Upper lobe of left lung (tissue), 6 donors: Measurements from ENCODE around the gene PDLIM7. TPM values are rescaled to one million over a fixed set of nuclear protein-coding genes. Genes with fewer than 3 reads are reported as not detected.

ENCODE experiments used
- ATAC-seq, 2 donors: fragments of 200-7000 bp; cut with Tn5 transposase; one replicate each; pipeline ENCODE4 v1.9.1; 2022; ENCODE audit warnings: mild to moderate bottlenecking in 2 of 2, moderate library complexity in 2 of 2; ENCODE audit not compliant: low FRiP score in 2 of 2
- DNase-seq, 2 donors: peaks; one replicate each; pipeline ENCODE4 v3.0.0-alpha.2; 2019 to 2020
- H3K27ac ChIP-seq, 4 donors: fragments of 200-600 bp; sonication (generic); one replicate each; pipeline ENCODE4 v1.5.1; 2016 to 2019
- H3K27me3 ChIP-seq, 4 donors: fragments of 200-600 bp; sonication (generic); one replicate each; pipeline ENCODE4 v1.5.1; 2017 to 2019
- H3K36me3 ChIP-seq, 4 donors: fragments of 200-600 bp; sonication (generic); one replicate each; pipeline ENCODE4 v1.5.1; 2016 to 2019
- H3K4me1 ChIP-seq, 4 donors: fragments of 200-600 bp; sonication (generic); one replicate each; pipeline ENCODE4 v1.5.1; 2018 to 2019
- H3K4me3 ChIP-seq, 4 donors: fragments of 200-600 bp; sonication (generic); one replicate each; pipeline ENCODE4 v1.5.1; 2017 to 2019; ENCODE audit warnings: mild to moderate bottlenecking in 2 of 4, moderate library complexity in 1 of 4
- H3K9me3 ChIP-seq, 4 donors: fragments of 200-600 bp; sonication (generic); one replicate each; pipeline ENCODE4 v1.5.1; 2018 to 2019
- CTCF ChIP-seq, 6 experiments: fragments of 450-650 bp in 4 of 6; fragments of 200-600 bp in 2 of 6; sonication (generic) in 2 of 6; IDR thresholded peaks; one replicate each; pipeline ENCODE4 v1.5.1; 2016 to 2019; ENCODE audit warnings: antibody characterized with exemption in 6 of 6
- EP300 ChIP-seq, 4 donors: sonication (generic); formaldehyde crosslinking; IDR thresholded peaks; one replicate each; pipeline ENCODE4 v1.5.1; 2017; ENCODE audit warnings: antibody characterized with exemption in 4 of 4, control low read depth in 2 of 4
- POLR2A ChIP-seq, 4 donors: fragments of 450-650 bp; IDR thresholded peaks; one replicate each; pipeline ENCODE4 v1.5.1; 2016 to 2017; ENCODE audit warnings: antibody characterized with exemption in 4 of 4, mild to moderate bottlenecking in 2 of 4
- POLR2AphosphoS5 ChIP-seq, 2 donors: sonication (generic); formaldehyde crosslinking; IDR thresholded peaks; one replicate each; pipeline ENCODE4 v1.5.1; 2017; ENCODE audit warnings: antibody characterized with exemption in 2 of 2
- WGBS, 2 donors: methylation state at CpG; one replicate each; pipeline ENCODE4 v1.1.5; 2017 to 2018; 5-methylcytosine and 5-hydroxymethylcytosine counted together
- total RNA-seq, 6 donors: library from RNA; depleted of rRNA in 4 of 6; stranded (reverse); fragments of >200 nt in 4 of 6; gene quantifications; one replicate each; pipeline versions ENCODE4 v1.1.0 to v1.2.1, GENCODE V29; 2016 to 2021
- donor health status: DM: no; HTN: no; CAD: no; lungs with moderate emphysema.
- donor health status: DM: no; HTN: yes; CAD: no; lungs with severe emphysema.

Gene PDLIM7
- total RNA-seq, 6 donors from 2014 or later = 32.0 to 142 (median 75.8) TPM

DNA sequence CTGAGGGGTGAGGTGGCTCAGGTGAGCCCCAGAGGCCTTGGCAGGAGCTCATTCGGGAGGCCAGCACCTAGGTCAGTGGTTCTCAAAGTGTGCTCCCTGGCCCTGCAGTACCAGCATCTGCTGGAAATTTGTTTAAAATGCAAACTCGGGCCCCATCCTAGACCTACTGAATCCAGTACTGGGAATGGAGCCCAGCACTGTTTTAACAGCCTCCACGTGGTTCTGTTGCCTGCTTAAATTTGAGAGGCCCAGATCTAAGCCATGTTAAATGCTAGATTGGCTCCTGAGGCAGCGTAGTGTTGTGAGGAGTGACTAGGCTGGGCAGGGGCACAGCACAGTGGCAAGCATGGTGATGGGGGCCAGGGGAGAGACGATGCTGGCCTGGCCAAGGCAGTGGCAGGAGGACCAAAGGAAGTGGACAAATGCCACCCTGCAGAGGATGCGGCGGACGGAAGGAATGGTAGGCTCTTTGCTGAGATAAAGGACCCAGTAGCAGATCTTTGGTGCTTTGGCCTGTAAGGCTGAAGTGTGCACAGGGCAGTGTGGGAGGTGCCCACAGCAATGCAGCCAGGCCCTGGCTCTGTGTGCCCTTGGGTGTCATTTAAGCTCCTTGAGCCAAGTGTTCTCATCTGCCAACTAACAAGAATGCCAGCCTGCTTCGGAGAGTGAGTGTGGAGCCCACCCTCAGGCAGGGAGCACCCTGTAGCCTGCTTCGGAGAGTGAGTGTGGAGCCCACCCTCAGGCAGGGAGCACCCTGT lies 46.6 kb downstream of the PDLIM7 start:
- ATAC-seq (no peak), DNase-seq (no peak)
- Histone ChIP-seq H3K27ac (no peak overlapping the region), H3K9me3 (no peaks in the 10 kb centered on the region), H3K36me3 (no peaks in the 10 kb centered on the region), H3K4me1 (peaks cover 37 to 47% (median 44%) of the 10 kb centered on the region in 4 donors), H3K4me3 (no peak overlapping the region), H3K27me3 (peaks cover 0 to 15% (median 5%) of the 10 kb centered on the region in 4 donors)
- TF ChIP-seq EP300 (IDR thresholded peaks at IDR 0.05) = no peak
- no peak for TF ChIP-seq CTCF (IDR thresholded peaks at IDR 0.05)
- no peak for TF ChIP-seq POLR2AphosphoS5 (IDR thresholded peaks at IDR 0.05)
- TF ChIP-seq POLR2A (IDR thresholded peaks at IDR 0.05) = no peak
- WGBS, 2 donors = 85 to 87% methylated on average over 5 to 9 of the region's 10 CpGs

- no peaks in the 10 kb centered on the region for H3K36me3 ChIP-seq
- TF ChIP-seq POLR2A (IDR thresholded peaks at IDR 0.05) (no peak), CTCF (IDR thresholded peaks at IDR 0.05) (no peak), POLR2AphosphoS5 (IDR thresholded peaks at IDR 0.05) (no peak), EP300 (IDR thresholded peaks at IDR 0.05) (no peak)
- no peak overlapping the region for H3K27ac ChIP-seq
- 91 to 93% methylated on average over 8 to 17 of the region's 18 CpGs for WGBS, 2 donors
- H3K27me3 ChIP-seq = peaks cover 0 to 15% (median 5%) of the 10 kb centered on the region in 4 donors
- ATAC-seq (no peak), DNase-seq (no peak)
- H3K4me1 ChIP-seq = peaks cover 30 to 40% (median 34%) of the 10 kb centered on the region in 4 donors
- no peak overlapping the region for H3K4me3 ChIP-seq
- H3K9me3 ChIP-seq = no peaks in the 10 kb centered on the region
Observed at GRCh38 chr5:177449140-177450061, 48.0 kb downstream of the PDLIM7 start.

GRCh38 chr5:177448244-177448950 lies 49.0 kb downstream of the PDLIM7 start:
- no peak for TF ChIP-seq CTCF (IDR thresholded peaks at IDR 0.05)
- WGBS, 2 donors = 73% methylated on average over 6 of the region's 6 CpGs
- no peaks in the 10 kb centered on the region for H3K9me3 ChIP-seq

DNA sequence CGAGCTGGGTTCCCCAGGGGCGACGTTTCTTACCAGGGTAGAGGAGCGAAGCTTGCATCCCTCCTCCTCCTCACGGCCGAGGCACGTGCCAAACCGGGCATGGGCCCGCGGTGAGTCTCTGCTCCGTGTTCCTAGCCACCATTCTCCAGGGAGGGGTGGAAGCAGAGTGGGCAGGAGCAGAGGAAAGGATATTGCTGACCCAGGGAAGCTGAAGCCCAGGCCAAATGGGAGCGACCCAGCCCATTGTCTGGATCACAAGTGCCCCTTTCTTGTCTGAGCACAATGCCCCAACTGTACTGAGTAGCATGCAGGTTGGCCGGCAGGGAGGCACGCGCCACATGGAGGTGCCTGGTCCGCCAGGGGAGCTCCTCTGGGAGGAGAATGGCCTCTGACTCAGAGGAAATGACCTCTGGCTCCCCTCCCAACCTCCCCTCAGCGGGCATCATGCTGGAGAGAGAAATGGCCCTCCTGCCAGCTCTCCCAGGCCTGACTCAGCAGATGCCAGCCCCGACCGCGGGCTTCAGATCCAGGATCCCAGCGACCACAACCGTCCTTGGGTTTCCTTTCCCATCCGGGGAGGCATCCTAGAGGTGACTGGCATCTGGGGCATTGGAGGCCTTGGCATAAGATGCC lies 49.7 kb downstream of the PDLIM7 start:
- Histone ChIP-seq H3K27me3 (peaks cover 0 to 15% (median 5%) of the 10 kb centered on the region in 4 donors), H3K4me1 (peaks cover 22 to 31% (median 24%) of the 10 kb centered on the region in 4 donors), H3K27ac (no peak overlapping the region), H3K36me3 (peaks cover 0 to under 1% (median 0%) of the 10 kb centered on the region in 4 donors), H3K9me3 (no peaks in the 10 kb centered on the region), H3K4me3 (peak overlapping the region in 3 of 4 donors; percentile 55 to 69 (median 65))
- peak; percentile 64 to 81 for DNase-seq
- 14 to 38% methylated on average over 8 to 19 of the region's 23 CpGs for WGBS, 2 donors
- peak in 1 of 2 donors; percentile 20 for ATAC-seq
- TF ChIP-seq EP300 (IDR thresholded peaks at IDR 0.05) (no peak), CTCF (IDR thresholded peaks at IDR 0.05) (no peak), POLR2AphosphoS5 (IDR thresholded peaks at IDR 0.05) (no peak), POLR2A (IDR thresholded peaks at IDR 0.05) (no peak)

More at GRCh38 chr5:177448244-177448950, 49.0 kb downstream of the PDLIM7 start:
- Histone ChIP-seq H3K4me1 (peaks cover 23 to 31% (median 25%) of the 10 kb centered on the region in 4 donors), H3K27me3 (peaks cover 0 to 15% (median 5%) of the 10 kb centered on the region in 4 donors), H3K27ac (no peak overlapping the region), H3K36me3 (no peaks in the 10 kb centered on the region), H3K4me3 (no peak overlapping the region)
- DNase-seq (no peak), ATAC-seq (no peak)
